Dendritic cell treated with granulocyte-macrophage colony-stimulating factor and Interleukin-4, amounts not matched to agents 40 ng/mL and 50 ng/mL, for 4 days (primary cell): Measurements from ENCODE around the gene SLC35B2.

Source experiments
- H3K27ac Mint-ChIP-seq: one replicate; pipeline ENCODE4 v1.8.0; 2022; ENCODE audit warnings: mild to moderate bottlenecking, mixed read lengths
- H3K27me3 Mint-ChIP-seq: one replicate; pipeline ENCODE4 v1.8.0; 2022; ENCODE audit warnings: mild to moderate bottlenecking, mixed read lengths
- H3K36me3 Mint-ChIP-seq: one replicate; pipeline ENCODE4 v1.8.0; 2022; ENCODE audit warnings: low read depth, mixed read lengths
- H3K4me1 Mint-ChIP-seq: one replicate; pipeline ENCODE4 v1.8.0; 2022; ENCODE audit warnings: low read depth, mixed read lengths
- H3K4me3 Mint-ChIP-seq: one replicate; pipeline ENCODE4 v1.8.0; 2022; ENCODE audit warnings: mild to moderate bottlenecking, moderate library complexity, mixed read lengths
- H3K9me3 Mint-ChIP-seq: one replicate; pipeline ENCODE4 v1.8.0; 2022; ENCODE audit warnings: mixed read lengths
- intact Hi-C: fragments of 100-400 bp; cut with micrococcal nuclease; formaldehyde crosslinking; loops from one replicate; pipeline ENCODE4 v1.15.0; 2022

SLC35B2 gene

DNA sequence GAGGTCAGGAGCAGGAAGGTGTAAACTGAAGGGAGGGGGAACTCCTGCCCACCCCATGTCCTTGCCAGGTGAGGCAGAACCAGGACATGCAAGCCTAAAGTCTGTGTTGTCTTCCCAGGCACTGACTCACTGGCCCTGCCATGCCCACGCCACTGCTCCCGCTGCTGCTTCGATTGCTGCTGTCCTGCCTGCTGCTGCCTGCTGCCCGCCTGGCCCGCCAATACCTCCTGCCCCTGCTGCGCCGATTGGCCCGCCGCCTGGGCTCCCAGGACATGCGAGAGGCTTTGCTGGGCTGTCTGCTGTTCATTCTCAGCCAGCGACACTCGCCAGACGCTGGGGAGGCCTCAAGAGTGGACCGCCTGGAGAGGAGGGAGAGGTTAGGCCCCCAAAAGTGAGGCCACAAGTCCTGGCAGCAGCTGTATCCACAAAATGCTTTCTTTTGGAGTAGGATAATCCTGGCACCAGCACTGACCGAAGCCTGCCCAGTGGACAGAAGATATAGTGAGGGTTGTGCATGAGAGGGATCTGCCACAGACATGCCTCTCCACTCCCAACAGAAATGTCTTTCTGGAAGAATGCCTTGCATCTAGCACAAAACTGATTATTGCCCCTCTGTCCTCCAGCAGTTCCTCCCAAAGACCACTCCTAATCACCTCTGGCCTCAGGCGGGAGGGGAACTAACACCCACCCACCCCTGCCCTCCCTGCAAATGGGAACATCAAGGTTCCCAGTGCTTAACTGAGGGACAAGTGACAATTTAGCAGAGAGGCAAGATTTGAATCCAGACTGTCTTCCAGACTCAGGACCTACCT is 39.8 kb downstream of the SLC35B2 start:
- H3K4me1 Mint-ChIP-seq: peaks cover 59% of the 10 kb centered on the region
- no peaks in the 10 kb centered on the region for H3K9me3 Mint-ChIP-seq
- no peaks in the 10 kb centered on the region for H3K36me3 Mint-ChIP-seq
- peak overlapping the region; percentile 83 for H3K27ac Mint-ChIP-seq
- no peak overlapping the region for H3K4me3 Mint-ChIP-seq
- intact Hi-C loops: no loop called here
- H3K27me3 Mint-ChIP-seq: peaks cover 6% of the 10 kb centered on the region

DNA sequence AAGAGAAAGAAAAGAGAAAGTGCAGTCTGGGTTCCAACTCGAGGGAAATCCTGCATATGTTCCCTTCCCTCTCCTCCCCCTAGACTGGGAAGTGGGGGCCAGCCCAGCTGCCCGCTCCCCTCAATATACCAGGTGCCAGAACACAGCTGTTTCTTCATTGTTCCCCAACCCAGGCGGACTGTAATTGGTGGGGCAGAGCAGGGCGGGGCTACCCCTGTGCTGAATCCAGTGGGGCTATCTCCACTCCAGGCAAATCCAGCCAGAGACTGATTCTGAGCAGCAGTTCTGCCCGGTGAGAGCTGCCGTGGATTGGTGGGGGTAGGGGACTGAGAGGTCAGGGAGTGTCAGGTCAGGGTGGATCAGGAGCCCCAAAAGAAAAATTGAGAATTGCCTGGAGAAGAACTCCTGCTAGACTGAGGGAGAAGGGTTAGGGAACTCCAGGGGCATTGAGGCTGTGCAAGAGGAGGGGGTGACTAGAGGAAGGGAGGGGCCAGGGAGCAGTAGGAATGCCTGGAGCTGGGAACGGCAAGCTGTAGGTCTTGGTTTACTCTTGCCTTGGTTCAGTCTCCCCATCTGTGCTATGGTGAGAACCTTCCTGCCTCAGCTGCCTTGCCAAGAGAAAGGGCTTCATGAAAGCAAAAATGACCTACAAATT is 40.5 kb downstream of the SLC35B2 start, which contains the start of gene MYMX:
TSS of gene MYMX (plus strand) at position 250 of the 655 bp plus-strand sequence. CDS start 546 bp downstream, outside the sequence.
- no peaks in the 10 kb centered on the region for H3K36me3 Mint-ChIP-seq
- H3K9me3 Mint-ChIP-seq: no peaks in the 10 kb centered on the region
- intact Hi-C loops: no loop called here
- peaks cover 3% of the 10 kb centered on the region for H3K27me3 Mint-ChIP-seq
- no peak within 1 kb of the TSS for H3K4me3 Mint-ChIP-seq
- H3K27ac Mint-ChIP-seq: peak within 1 kb of the TSS; percentile 2
- peaks cover 52% of the 10 kb centered on the region for H3K4me1 Mint-ChIP-seq

DNA sequence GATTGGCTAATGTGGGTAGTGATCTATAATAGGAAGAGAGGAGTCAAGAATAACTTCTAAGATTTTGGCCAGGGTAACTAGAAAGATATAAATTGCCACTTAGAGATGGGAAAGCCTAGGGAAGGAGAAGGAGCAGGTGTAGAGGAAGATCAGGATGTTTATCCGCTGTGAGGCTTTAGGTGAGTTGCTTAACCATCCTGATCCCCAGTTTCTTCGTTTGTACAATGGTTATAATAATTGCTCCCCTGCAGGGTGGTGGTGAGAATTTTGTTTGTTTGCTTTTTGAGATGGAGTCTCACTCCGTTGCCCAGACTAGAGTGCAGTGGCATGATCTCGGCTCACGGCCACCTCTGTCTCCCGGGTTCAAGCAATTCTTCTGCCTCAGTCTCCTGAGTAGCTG is 43.0 kb downstream of the SLC35B2 start:
- H3K27me3 Mint-ChIP-seq: peaks cover 3% of the 10 kb centered on the region
- H3K27ac Mint-ChIP-seq: no peak overlapping the region
- intact Hi-C loops: no loop called here
- no peak overlapping the region for H3K4me3 Mint-ChIP-seq
- H3K9me3 Mint-ChIP-seq: no peaks in the 10 kb centered on the region
- peaks cover 46% of the 10 kb centered on the region for H3K4me1 Mint-ChIP-seq
- H3K36me3 Mint-ChIP-seq: no peaks in the 10 kb centered on the region

DNA sequence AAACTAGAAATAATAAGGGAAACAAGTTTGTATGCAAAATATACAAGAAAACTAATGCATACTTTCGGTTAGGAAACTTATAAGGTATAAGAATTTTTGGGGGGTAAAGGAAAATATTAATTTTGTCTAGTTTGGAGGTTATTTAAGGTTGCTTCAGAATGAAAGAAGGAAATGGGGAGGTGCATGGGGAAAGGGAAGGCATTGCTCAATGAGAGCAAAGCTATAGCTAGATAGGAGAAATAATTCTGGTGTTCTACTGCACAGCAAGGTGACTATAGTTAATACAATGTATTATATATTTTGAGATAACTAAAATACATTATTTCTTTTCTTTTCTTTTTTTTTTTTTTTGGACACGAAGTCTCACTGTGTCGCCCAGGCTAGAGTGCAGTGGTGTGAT is 46.0 kb downstream of the SLC35B2 start:
- Mint-ChIP-seq H3K27me3 (no peaks in the 10 kb centered on the region), H3K4me1 (peaks cover 16% of the 10 kb centered on the region), H3K4me3 (no peak overlapping the region), H3K9me3 (no peaks in the 10 kb centered on the region), H3K27ac (peak overlapping the region; percentile 10), H3K36me3 (no peaks in the 10 kb centered on the region)
- intact Hi-C loops: no loop called here

DNA sequence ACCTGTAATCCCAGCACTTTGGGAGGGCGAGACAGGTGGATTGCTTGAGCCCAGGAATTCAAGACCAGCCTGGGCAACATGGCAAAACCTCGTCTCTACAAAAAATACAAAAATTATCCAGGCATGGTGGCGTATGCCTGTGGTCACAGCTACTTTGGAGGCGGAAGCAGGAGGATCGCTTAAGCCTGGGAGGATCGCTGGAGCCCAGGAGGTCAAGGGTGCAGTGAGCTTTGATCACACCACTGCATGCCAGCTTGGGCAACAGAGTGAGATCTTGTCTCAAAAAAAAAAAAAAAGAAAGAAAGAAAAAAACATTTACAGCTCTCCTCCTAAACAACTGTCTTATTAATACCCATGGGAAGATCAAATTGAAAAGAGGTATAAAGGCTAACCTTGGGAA is 49.4 kb downstream of the SLC35B2 start:
- H3K4me1 Mint-ChIP-seq: peaks cover 12% of the 10 kb centered on the region
- H3K27me3 Mint-ChIP-seq: no peaks in the 10 kb centered on the region
- H3K36me3 Mint-ChIP-seq: no peaks in the 10 kb centered on the region
- intact Hi-C loops: no loop called here
- H3K9me3 Mint-ChIP-seq: no peaks in the 10 kb centered on the region
- peak overlapping the region; percentile 18 for H3K27ac Mint-ChIP-seq
- H3K4me3 Mint-ChIP-seq: no peak overlapping the region
